CD4-positive, alpha-beta memory T cell (primary cell): ENCODE results near the gene NPAT. TPM values are rescaled to one million over a fixed set of nuclear protein-coding genes. Genes with fewer than 3 reads are reported as not detected.

Experiments
- CTCF ChIA-PET: fragments of 350-600 bp; sonication (Branson Sonifier 250); formaldehyde crosslinking; loops from one replicate; lab custom pipeline; 2021; ENCODE audit warnings: inconsistent platforms; ENCODE audit not compliant: partially characterized antibody; lab: Charles Lee
- POLR2A ChIA-PET: fragments of 350-600 bp; sonication (Branson Sonifier 250); formaldehyde crosslinking; loops from one replicate; lab custom pipeline; 2021; ENCODE audit not compliant: partially characterized antibody; lab: Charles Lee
- DNase-seq, 5 donors: peaks; one replicate each; pipeline versions ENCODE4 v3.0.0 to v3.0.0-alpha.2; 2020 to 2022; ENCODE audit warnings: mixed read lengths in 1 of 5
- H3K27ac ChIP-seq: one replicate; pipeline ENCODE4 v1.7.0; 2013; ENCODE audit warnings: low read depth, low read length
- H3K27me3 ChIP-seq: 2 replicates; pipeline ENCODE4 v1.7.0; 2013; ENCODE audit warnings: mild to moderate bottlenecking, low read length, moderate library complexity; ENCODE audit not compliant: insufficient read depth
- H3K36me3 ChIP-seq: 2 replicates; pipeline ENCODE4 v1.7.0; 2013; ENCODE audit warnings: mild to moderate bottlenecking, low read length, moderate library complexity; ENCODE audit not compliant: insufficient read depth
- H3K4me1 ChIP-seq: 2 replicates; pipeline ENCODE4 v1.7.0; 2013; ENCODE audit warnings: mild to moderate bottlenecking, low read length, moderate library complexity; ENCODE audit not compliant: insufficient read depth
- H3K4me3 ChIP-seq, 2 donors: one replicate each; pipeline ENCODE4 v1.7.0; 2013; ENCODE audit warnings: low read length in 2 of 2, mild to moderate bottlenecking in 1 of 2
- H3K9me3 ChIP-seq, 2 donors: one replicate each; pipeline ENCODE4 v1.7.0; 2013; ENCODE audit warnings: low read length in 2 of 2, control low read depth in 1 of 2; ENCODE audit not compliant: control insufficient read depth in 1 of 2
- H3K27ac Mint-ChIP-seq, 7 donors: one replicate each; pipeline ENCODE4 v1.8.0; 2020 to 2021; ENCODE audit warnings: mixed read lengths in 7 of 7, mild to moderate bottlenecking in 6 of 7, inconsistent platforms in 3 of 7, moderate library complexity in 3 of 7
- H3K27me3 Mint-ChIP-seq, 2 donors: one replicate each; pipeline ENCODE4 v1.8.0; 2020 to 2021; ENCODE audit warnings: mixed read lengths in 2 of 2
- H3K36me3 Mint-ChIP-seq, 2 donors: one replicate each; pipeline ENCODE4 v1.8.0; 2020 to 2021; ENCODE audit warnings: mixed read lengths in 2 of 2, inconsistent platforms in 1 of 2, mild to moderate bottlenecking in 1 of 2
- H3K4me1 Mint-ChIP-seq, 4 donors: one replicate each; pipeline ENCODE4 v1.8.0; 2020 to 2021; ENCODE audit warnings: mixed read lengths in 4 of 4, mild to moderate bottlenecking in 1 of 4
- H3K4me3 Mint-ChIP-seq, 8 donors: one replicate each; pipeline ENCODE4 v1.8.0; 2020 to 2021; ENCODE audit warnings: mixed read lengths in 8 of 8, mild to moderate bottlenecking in 7 of 8, moderate library complexity in 6 of 8, inconsistent platforms in 3 of 8
- H3K9me3 Mint-ChIP-seq, 8 donors: one replicate each; pipeline ENCODE4 v1.8.0; 2020 to 2021; ENCODE audit warnings: mixed read lengths in 8 of 8, mild to moderate bottlenecking in 5 of 8, inconsistent platforms in 3 of 8, moderate library complexity in 1 of 8
- intact Hi-C: fragments of 100-400 bp; cut with micrococcal nuclease; formaldehyde crosslinking; loops from one replicate; pipeline ENCODE4 v1.15.1; 2023
- polyA plus RNA-seq, 2 donors: library from polyadenylated mRNA; unstranded; fragments of 300-500 nt; fragmentation: Illumina TruSeq; gene quantifications; one replicate each; pipeline ENCODE4 v1.2.3, GENCODE V29; 2021
- total RNA-seq, 2 experiments: library from RNA; stranded (reverse); gene quantifications; one replicate each; pipeline ENCODE4 v1.2.3, GENCODE V29; 2021

NPAT gene
- total RNA-seq: 10 to 100 TPM; 67.6 to 71.3 TPM
- 10 to 100 TPM; 24.8 to 34.0 TPM for polyA plus RNA-seq

- POLR2A ChIA-PET: interaction anchor here (0.6 to 9.9 kb wide), 35 partner anchors 9 to 245 kb away, joined by 3 to 666 read pairs (median 5); partner anchors contain the start of genes C11orf65 and CUL5
- intact Hi-C loops: loop anchor here (1.0 to 10.0 kb wide), 9 partner anchors 30 to 658 kb away; partner anchors contain the start of genes ACAT1, ALKBH8, C11orf65 and CUL5
- Histone ChIP-seq H3K36me3 (no peaks in the 10 kb centered on the region), H3K27me3 (no peaks in the 10 kb centered on the region), H3K4me1 (peaks cover 57% of the 10 kb centered on the region), H3K27ac (peak within 1 kb of the TSS; percentile 97), H3K4me3 (peak within 1 kb of the TSS; percentile 97 to 99), H3K9me3 (no peaks in the 10 kb centered on the region)
- DNase-seq: peak; percentile 98 to 99 (median 99)
- Mint-ChIP-seq H3K4me3 (no peak within 1 kb of the TSS), H3K36me3 (peaks cover 12 to 34% of the 10 kb centered on the region in 2 donors), H3K27ac (no peak within 1 kb of the TSS), H3K9me3 (peaks cover 0 to 2% (median 0%) of the 10 kb centered on the region in 8 donors), H3K27me3 (no peaks in the 10 kb centered on the region), H3K4me1 (peaks cover 33 to 57% (median 47%) of the 10 kb centered on the region in 4 donors)
- CTCF ChIA-PET: interaction anchor here (0.6 to 7.3 kb wide), 13 partner anchors 9 to 63 kb away, joined by 3 to 132 read pairs (median 4); no protein-coding TSS in a partner anchor
These were observed at the start of gene NPAT, which contains the start of gene ATM for GRCh38 chr11:108222574-108223347. Gene NPAT (minus strand): TSS chr11:108222638. CDS start chr11:108222536, 102 bp downstream. Gene ATM (plus strand): TSS chr11:108223067. CDS start chr11:108227625, 4,558 bp downstream.

GRCh38 chr11:108269583-108269982, 47.1 kb upstream of the NPAT start:
- H3K4me1 ChIP-seq: no peaks in the 10 kb centered on the region
- H3K4me3 ChIP-seq: no peak overlapping the region
- peaks cover 41% of the 10 kb centered on the region for H3K36me3 ChIP-seq
- H3K27me3 ChIP-seq: no peaks in the 10 kb centered on the region
- no peak for DNase-seq
- POLR2A ChIA-PET: no interaction called here
- Mint-ChIP-seq H3K27me3 (no peaks in the 10 kb centered on the region), H3K4me3 (no peak overlapping the region), H3K36me3 (peaks cover 48 to 62% of the 10 kb centered on the region in 2 donors), H3K4me1 (peaks cover 7 to 17% (median 11%) of the 10 kb centered on the region in 4 donors), H3K27ac (peak overlapping the region in 5 of 7 donors; percentile 35 to 73 (median 50)), H3K9me3 (peaks cover 0 to 13% (median 2%) of the 10 kb centered on the region in 8 donors)
- CTCF ChIA-PET: no interaction called here
- intact Hi-C loops: no loop called here
- H3K9me3 ChIP-seq: no peaks in the 10 kb centered on the region
- H3K27ac ChIP-seq: no peak overlapping the region

- H3K27me3 ChIP-seq: no peaks in the 10 kb centered on the region
- peaks cover 22% of the 10 kb centered on the region for H3K4me1 ChIP-seq
- ChIA-PET POLR2A (interaction anchor here (2.0 to 4.2 kb wide), 3 partner anchors 16 to 31 kb away, joined by 8 to 55 read pairs (median 9); partner anchors contain the start of genes ATM and NPAT), CTCF (interaction anchor here (0.7 to 1.5 kb wide), 6 partner anchors 12 to 76 kb away, joined by 3 to 6 read pairs (median 3); partner anchors contain the start of genes ATM and NPAT)
- no peaks in the 10 kb centered on the region for H3K9me3 ChIP-seq
- H3K4me1 Mint-ChIP-seq: peaks cover 18 to 33% (median 23%) of the 10 kb centered on the region in 4 donors
- no peaks in the 10 kb centered on the region for H3K27me3 Mint-ChIP-seq
- H3K27ac Mint-ChIP-seq: peak overlapping the region in 1 of 7 donors; percentile 72
- DNase-seq: no peak
- no peaks in the 10 kb centered on the region for H3K9me3 Mint-ChIP-seq
- H3K4me3 ChIP-seq: no peak overlapping the region
- H3K36me3 Mint-ChIP-seq: peaks cover 66 to 82% of the 10 kb centered on the region in 2 donors
- no peak overlapping the region for H3K27ac ChIP-seq
- peaks cover 62% of the 10 kb centered on the region for H3K36me3 ChIP-seq
- intact Hi-C loops: loop anchor here (2.0 kb wide), 1 partner anchor 30 kb away; the partner anchor contains the start of genes ATM and NPAT
- H3K4me3 Mint-ChIP-seq: no peak overlapping the region
These were observed 30.7 kb upstream of the NPAT start for GRCh38 chr11:108253176-108253575.

GRCh38 chr11:108246885-108247284, 24.4 kb upstream of the NPAT start:
- H3K27ac ChIP-seq: peak overlapping the region; percentile 35
- H3K9me3 ChIP-seq: no peaks in the 10 kb centered on the region
- peaks cover 26% of the 10 kb centered on the region for H3K36me3 ChIP-seq
- intact Hi-C loops: loop anchor here (1.0 kb wide), 1 partner anchor 8 kb away; no protein-coding TSS in a partner anchor
- DNase-seq: no peak
- H3K4me3 ChIP-seq: no peak overlapping the region
- Mint-ChIP-seq H3K27ac (peak overlapping the region; percentile 54 to 92 (median 72)), H3K27me3 (no peaks in the 10 kb centered on the region), H3K4me1 (peaks cover 44 to 69% (median 52%) of the 10 kb centered on the region in 4 donors), H3K4me3 (peak overlapping the region in 5 of 8 donors; percentile 35 to 46 (median 37)), H3K36me3 (peaks cover 60 to 65% of the 10 kb centered on the region in 2 donors), H3K9me3 (no peaks in the 10 kb centered on the region)
- no peaks in the 10 kb centered on the region for H3K27me3 ChIP-seq
- POLR2A ChIA-PET: interaction anchor here (1.0 to 3.9 kb wide), 4 partner anchors 10 to 24 kb away, joined by 5 to 46 read pairs (median 18); partner anchors contain the start of genes ATM and NPAT
- CTCF ChIA-PET: no interaction called here
- H3K4me1 ChIP-seq: peaks cover 75% of the 10 kb centered on the region

- H3K4me1 Mint-ChIP-seq: peaks cover 47 to 70% (median 56%) of the 10 kb centered on the region in 4 donors
- H3K36me3 Mint-ChIP-seq: peaks cover 55 to 62% of the 10 kb centered on the region in 2 donors
These were observed 23.9 kb upstream of the NPAT start for GRCh38 chr11:108246308-108246707.

GRCh38 chr11:108242422-108242821, 20.0 kb upstream of the NPAT start:
- no peak for DNase-seq
- Mint-ChIP-seq H3K27ac (peak overlapping the region; percentile 74 to 91 (median 87)), H3K4me1 (peaks cover 58 to 85% (median 68%) of the 10 kb centered on the region in 4 donors), H3K4me3 (peak overlapping the region in 7 of 8 donors; percentile 4 to 59 (median 40)), H3K9me3 (no peaks in the 10 kb centered on the region), H3K27me3 (no peaks in the 10 kb centered on the region), H3K36me3 (peaks cover 50% of the 10 kb centered on the region in 2 donors)
- ChIA-PET POLR2A (interaction anchor here (0.6 to 13.9 kb wide), 4 partner anchors 18 to 48 kb away, joined by 3 to 666 read pairs (median 4); partner anchors contain the start of genes ATM and NPAT), CTCF (interaction anchor here (8.5 kb wide), 1 partner anchor 19 kb away, joined by 132 read pairs; the partner anchor contains the start of genes ATM and NPAT)
- Histone ChIP-seq H3K9me3 (no peaks in the 10 kb centered on the region), H3K27ac (peak overlapping the region; percentile 34), H3K4me3 (peak overlapping the region in 1 of 2 donors; percentile 7), H3K4me1 (peaks cover 98% of the 10 kb centered on the region), H3K36me3 (peaks cover 12% of the 10 kb centered on the region), H3K27me3 (no peaks in the 10 kb centered on the region)
- intact Hi-C loops: no loop called here

More at GRCh38 chr11:108246308-108246707, 23.9 kb upstream of the NPAT start:
- Mint-ChIP-seq H3K9me3 (no peaks in the 10 kb centered on the region), H3K4me3 (peak overlapping the region in 2 of 8 donors; percentile 36 to 42), H3K27me3 (no peaks in the 10 kb centered on the region), H3K27ac (peak overlapping the region; percentile 54 to 92 (median 72))
- no peak for DNase-seq
- Histone ChIP-seq H3K27ac (no peak overlapping the region), H3K27me3 (no peaks in the 10 kb centered on the region), H3K4me1 (peaks cover 81% of the 10 kb centered on the region), H3K36me3 (peaks cover 21% of the 10 kb centered on the region), H3K9me3 (no peaks in the 10 kb centered on the region), H3K4me3 (no peak overlapping the region)
- POLR2A ChIA-PET: interaction anchor here (0.7 to 3.9 kb wide), 5 partner anchors 10 to 27 kb away, joined by 3 to 46 read pairs (median 8); partner anchors contain the start of genes ATM and NPAT
- intact Hi-C loops: no loop called here
- CTCF ChIA-PET: no interaction called here
